GM13977 (cell line): ENCODE results near the gene STAB2.

Experiments used
- DNase-seq: peaks from one replicate; pipeline ENCODE4 v3.0.0; 2012; ENCODE audit warnings: low spot score
- CTCF ChIP-seq: IDR thresholded peaks from 2 replicates; pipeline ENCODE4 v1.5.1; 2012; ENCODE audit warnings: mild to moderate bottlenecking, control low read depth; ENCODE audit not compliant: insufficient read depth; ENCODE audit errors: extremely low read depth, missing control alignments
- in situ Hi-C: fragments of 300-500 bp; cut with MboI; formaldehyde crosslinking; loops from one replicate; pipeline ENCODE4 v1.12.0; 2022; ENCODE audit warnings: low sequenced_read_pairs, low pct_unique_long_range_greater_than_20kb, mixed read lengths, inconsistent platforms; ENCODE audit not compliant: unreplicated experiment

The STAB2 gene

GRCh38 chr12:103780992-103781391, 193.9 kb downstream of the STAB2 start:
- no peak for TF ChIP-seq CTCF
- in situ Hi-C loops: no loop called here
- no peak for DNase-seq

- no peak for TF ChIP-seq CTCF
- in situ Hi-C loops: no loop called here
- no peak for DNase-seq
Observed at GRCh38 chr12:103782399-103782798, 195.3 kb downstream of the STAB2 start.

GRCh38 chr12:103783744-103784664, 196.9 kb downstream of the STAB2 start:
- no peak for DNase-seq

GRCh38 chr12:103785243-103786031, 198.4 kb downstream of the STAB2 start:
- no peak for TF ChIP-seq CTCF
- no peak for DNase-seq
- in situ Hi-C loops: no loop called here

More at GRCh38 chr12:103783744-103784664, 196.9 kb downstream of the STAB2 start:
- in situ Hi-C loops: no loop called here
- no peak for TF ChIP-seq CTCF

GRCh38 chr12:103786201-103786600, 199.1 kb downstream of the STAB2 start:
- DNase-seq: no peak
- no peak for TF ChIP-seq CTCF
- in situ Hi-C loops: no loop called here

- no peak for DNase-seq
- TF ChIP-seq CTCF: no peak
- in situ Hi-C loops: no loop called here
Observed at GRCh38 chr12:103791350-103791920, 204.4 kb downstream of the STAB2 start.
